ENCODE data around the gene PCMTD2. TPM values are rescaled to one million over a fixed set of nuclear protein-coding genes. Genes with fewer than 3 reads are reported as not detected.

Gene PCMTD2
- total and polyA plus RNA-seq, 2 of the 8 experiments (the other 6 are each of a cell fraction or from before 2014, with no cell fraction given), result 21.4 to 55.1 TPM

DNA sequence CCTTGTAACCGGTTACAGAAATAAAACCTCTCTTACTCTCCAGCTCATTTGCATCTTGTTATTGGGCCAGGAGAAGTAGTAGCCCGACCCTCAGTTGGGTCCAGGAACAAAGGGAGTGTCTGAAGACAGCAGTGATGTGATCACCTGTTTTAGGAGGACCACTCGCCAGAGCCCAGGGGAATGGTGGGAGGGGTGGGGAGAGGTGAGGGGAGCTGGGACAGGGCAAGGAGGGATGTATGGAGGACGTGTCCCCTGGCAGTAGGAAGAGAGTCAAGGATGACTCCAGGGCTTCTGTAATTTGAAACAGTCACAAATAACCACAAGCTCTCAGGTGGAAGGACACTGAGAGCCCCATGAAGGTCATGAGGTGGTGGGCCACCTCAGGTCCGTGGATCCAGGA, 1.4 kb upstream of the PCMTD2 start (continued):
- TF ChIP-seq ATF3 (IDR thresholded peaks at IDR 0.05; ENCODE audit: insufficient read depth, low read depth, low read length) (no peak), RNF2 (IDR thresholded peaks at IDR 0.05; ENCODE audit: borderline replicate concordance, low read depth, low read length, missing control alignments, poor library complexity, severe bottlenecking) (no peak), KDM1A (IDR thresholded peaks at IDR 0.05; ENCODE audit: borderline replicate concordance, low read length) (no peak), POLR2AphosphoS5 (IDR thresholded peaks at IDR 0.05; ENCODE audit: low read depth, low read length) (no peak), KDM4A (IDR thresholded peaks at IDR 0.05; ENCODE audit: low read depth, low read length, severe bottlenecking) (no peak), CHD7 (IDR thresholded peaks at IDR 0.05; ENCODE audit: insufficient replicate concordance, low read length) (no peak)
